ENCODE results near the gene PGLYRP3.

Gene PGLYRP3

DNA sequence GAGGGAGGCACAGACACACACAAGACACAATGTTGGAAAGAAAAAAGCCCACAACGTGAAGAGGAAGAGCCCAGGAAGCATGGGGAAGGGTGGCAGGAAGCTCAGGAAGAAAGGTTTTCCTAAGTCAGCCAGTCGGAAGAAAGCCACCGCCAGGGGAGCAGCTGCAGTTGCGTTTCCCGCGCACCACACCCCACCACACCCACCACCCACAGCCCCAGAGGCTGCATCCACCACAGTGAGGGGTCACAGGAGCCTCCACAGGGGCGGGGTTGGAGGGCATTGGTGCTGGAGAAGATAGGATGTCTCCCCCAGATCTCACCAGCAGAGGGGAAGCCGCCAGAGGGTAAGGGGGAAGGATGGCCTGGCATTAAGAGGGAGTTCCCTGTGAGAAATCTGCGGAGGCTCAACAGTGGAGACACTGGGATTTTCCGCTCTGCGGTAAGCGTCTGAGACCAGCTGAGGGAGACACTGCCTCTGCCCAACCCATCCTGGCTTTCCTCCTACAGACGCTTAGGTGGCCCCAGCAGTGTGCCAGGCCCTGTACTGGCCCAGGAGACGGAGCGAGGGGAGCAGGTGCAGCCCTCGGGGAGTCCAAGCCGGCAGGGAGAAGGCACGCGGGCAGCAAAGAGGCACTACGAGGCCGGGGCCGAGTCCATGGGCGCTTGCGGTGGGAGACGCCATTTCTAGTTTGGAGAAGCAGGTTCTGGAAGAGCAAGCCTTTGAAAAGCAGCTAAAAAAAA, 19.8 kb downstream of the PGLYRP3 start:
- ATAC-seq: no peak; the same call in 2 of the 3 replicates
- TF ChIP-seq OSR1 (CRISPR knock-in tag; IDR thresholded peaks at IDR 0.05): no peak
- TF ChIP-seq, protein P1, sequence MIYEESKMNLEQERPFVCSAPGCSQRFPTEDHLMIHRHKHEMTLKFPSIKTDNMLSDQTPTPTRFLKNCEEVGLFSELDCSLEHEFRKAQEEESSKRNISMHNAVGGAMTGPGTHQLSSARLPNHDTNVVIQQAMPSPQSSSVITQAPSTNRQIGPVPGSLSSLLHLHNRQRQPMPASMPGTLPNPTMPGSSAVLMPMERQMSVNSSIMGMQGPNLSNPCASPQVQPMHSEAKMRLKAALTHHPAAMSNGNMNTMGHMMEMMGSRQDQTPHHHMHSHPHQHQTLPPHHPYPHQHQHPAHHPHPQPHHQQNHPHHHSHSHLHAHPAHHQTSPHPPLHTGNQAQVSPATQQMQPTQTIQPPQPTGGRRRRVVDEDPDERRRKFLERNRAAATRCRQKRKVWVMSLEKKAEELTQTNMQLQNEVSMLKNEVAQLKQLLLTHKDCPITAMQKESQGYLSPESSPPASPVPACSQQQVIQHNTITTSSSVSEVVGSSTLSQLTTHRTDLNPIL (CRISPR knock-in tag; IDR thresholded peaks at IDR 0.05; ENCODE audit: low read depth): no peak
- no peak for TF ChIP-seq PPARA (CRISPR knock-in tag; IDR thresholded peaks at IDR 0.05; ENCODE audit: borderline replicate concordance)
- no peak for TF ChIP-seq ESRRG (CRISPR knock-in tag; IDR thresholded peaks at IDR 0.05)
- no peak for TF ChIP-seq RARB (CRISPR knock-in tag; IDR thresholded peaks at IDR 0.05)
- no peak for TF ChIP-seq ZNF8 (CRISPR knock-in tag; IDR thresholded peaks at IDR 0.05)
- TF ChIP-seq TOX (CRISPR knock-in tag; IDR thresholded peaks at IDR 0.05; ENCODE audit: borderline replicate concordance): no peak
- no peak for TF ChIP-seq TCF4 (CRISPR knock-in tag; IDR thresholded peaks at IDR 0.05; ENCODE audit: borderline replicate concordance)
- no peak for TF ChIP-seq ZNF70 (CRISPR knock-in tag; IDR thresholded peaks at IDR 0.05)
- TF ChIP-seq, protein P2, sequence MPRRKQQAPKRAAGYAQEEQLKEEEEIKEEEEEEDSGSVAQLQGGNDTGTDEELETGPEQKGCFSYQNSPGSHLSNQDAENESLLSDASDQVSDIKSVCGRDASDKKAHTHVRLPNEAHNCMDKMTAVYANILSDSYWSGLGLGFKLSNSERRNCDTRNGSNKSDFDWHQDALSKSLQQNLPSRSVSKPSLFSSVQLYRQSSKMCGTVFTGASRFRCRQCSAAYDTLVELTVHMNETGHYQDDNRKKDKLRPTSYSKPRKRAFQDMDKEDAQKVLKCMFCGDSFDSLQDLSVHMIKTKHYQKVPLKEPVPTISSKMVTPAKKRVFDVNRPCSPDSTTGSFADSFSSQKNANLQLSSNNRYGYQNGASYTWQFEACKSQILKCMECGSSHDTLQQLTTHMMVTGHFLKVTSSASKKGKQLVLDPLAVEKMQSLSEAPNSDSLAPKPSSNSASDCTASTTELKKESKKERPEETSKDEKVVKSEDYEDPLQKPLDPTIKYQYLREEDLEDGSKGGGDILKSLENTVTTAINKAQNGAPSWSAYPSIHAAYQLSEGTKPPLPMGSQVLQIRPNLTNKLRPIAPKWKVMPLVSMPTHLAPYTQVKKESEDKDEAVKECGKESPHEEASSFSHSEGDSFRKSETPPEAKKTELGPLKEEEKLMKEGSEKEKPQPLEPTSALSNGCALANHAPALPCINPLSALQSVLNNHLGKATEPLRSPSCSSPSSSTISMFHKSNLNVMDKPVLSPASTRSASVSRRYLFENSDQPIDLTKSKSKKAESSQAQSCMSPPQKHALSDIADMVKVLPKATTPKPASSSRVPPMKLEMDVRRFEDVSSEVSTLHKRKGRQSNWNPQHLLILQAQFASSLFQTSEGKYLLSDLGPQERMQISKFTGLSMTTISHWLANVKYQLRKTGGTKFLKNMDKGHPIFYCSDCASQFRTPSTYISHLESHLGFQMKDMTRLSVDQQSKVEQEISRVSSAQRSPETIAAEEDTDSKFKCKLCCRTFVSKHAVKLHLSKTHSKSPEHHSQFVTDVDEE (CRISPR knock-in tag; IDR thresholded peaks at IDR 0.05): no peak

DNA sequence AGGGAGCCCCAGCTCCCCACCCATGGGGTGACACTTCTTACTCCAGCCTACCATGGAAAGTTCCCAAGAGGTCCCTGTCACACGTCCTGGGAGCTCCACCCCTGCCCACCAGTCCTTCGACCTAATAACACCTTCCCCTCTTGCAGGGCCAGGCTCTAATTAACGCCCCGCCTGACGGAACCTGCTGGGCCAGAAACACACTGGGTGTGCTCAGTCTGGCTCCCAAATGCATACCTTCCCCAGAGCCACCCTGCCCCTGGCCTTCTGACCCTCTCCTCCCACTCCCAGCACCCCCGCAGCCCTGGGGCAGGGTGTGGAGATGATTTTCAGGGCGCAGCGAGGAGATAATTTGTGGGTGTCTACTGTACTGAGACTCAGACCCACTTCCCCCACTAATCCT, 20.6 kb downstream of the PGLYRP3 start:
- TF ChIP-seq OSR1 (CRISPR knock-in tag; IDR thresholded peaks at IDR 0.05): no peak
- TF ChIP-seq ZNF565 (CRISPR knock-in tag; conservative IDR thresholded peaks at IDR 0.05; ENCODE audit: low read depth): no peak
- no peak for TF ChIP-seq PPARA (CRISPR knock-in tag; IDR thresholded peaks at IDR 0.05; ENCODE audit: borderline replicate concordance)
- TF ChIP-seq ZC3H10 (CRISPR knock-in tag; IDR thresholded peaks at IDR 0.05): no peak
- TF ChIP-seq TCF4 (CRISPR knock-in tag; IDR thresholded peaks at IDR 0.05; ENCODE audit: borderline replicate concordance): no peak
- TF ChIP-seq RARB (CRISPR knock-in tag; IDR thresholded peaks at IDR 0.05): no peak
- no peak for TF ChIP-seq ESRRG (CRISPR knock-in tag; IDR thresholded peaks at IDR 0.05)
- no peak for TF ChIP-seq SNAI2 (CRISPR knock-in tag; IDR thresholded peaks at IDR 0.05)
- TF ChIP-seq, protein P3, sequence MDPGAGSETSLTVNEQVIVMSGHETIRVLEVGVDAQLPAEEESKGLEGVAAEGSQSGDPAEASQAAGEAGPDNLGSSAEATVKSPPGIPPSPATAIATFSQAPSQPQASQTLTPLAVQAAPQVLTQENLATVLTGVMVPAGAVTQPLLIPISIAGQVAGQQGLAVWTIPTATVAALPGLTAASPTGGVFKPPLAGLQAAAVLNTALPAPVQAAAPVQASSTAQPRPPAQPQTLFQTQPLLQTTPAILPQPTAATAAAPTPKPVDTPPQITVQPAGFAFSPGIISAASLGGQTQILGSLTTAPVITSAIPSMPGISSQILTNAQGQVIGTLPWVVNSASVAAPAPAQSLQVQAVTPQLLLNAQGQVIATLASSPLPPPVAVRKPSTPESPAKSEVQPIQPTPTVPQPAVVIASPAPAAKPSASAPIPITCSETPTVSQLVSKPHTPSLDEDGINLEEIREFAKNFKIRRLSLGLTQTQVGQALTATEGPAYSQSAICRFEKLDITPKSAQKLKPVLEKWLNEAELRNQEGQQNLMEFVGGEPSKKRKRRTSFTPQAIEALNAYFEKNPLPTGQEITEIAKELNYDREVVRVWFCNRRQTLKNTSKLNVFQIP (CRISPR knock-in tag; IDR thresholded peaks at IDR 0.05; ENCODE audit: borderline replicate concordance, low read depth): no peak
- no peak for TF ChIP-seq ISL1 (CRISPR knock-in tag; IDR thresholded peaks at IDR 0.05)
- TF ChIP-seq, protein P1 (CRISPR knock-in tag; IDR thresholded peaks at IDR 0.05; ENCODE audit: low read depth): no peak
- no peak for TF ChIP-seq CSDC2 (CRISPR knock-in tag; IDR thresholded peaks at IDR 0.05)
- TF ChIP-seq GLIS3 (CRISPR knock-in tag; IDR thresholded peaks at IDR 0.05): no peak
- TF ChIP-seq, protein P4, sequence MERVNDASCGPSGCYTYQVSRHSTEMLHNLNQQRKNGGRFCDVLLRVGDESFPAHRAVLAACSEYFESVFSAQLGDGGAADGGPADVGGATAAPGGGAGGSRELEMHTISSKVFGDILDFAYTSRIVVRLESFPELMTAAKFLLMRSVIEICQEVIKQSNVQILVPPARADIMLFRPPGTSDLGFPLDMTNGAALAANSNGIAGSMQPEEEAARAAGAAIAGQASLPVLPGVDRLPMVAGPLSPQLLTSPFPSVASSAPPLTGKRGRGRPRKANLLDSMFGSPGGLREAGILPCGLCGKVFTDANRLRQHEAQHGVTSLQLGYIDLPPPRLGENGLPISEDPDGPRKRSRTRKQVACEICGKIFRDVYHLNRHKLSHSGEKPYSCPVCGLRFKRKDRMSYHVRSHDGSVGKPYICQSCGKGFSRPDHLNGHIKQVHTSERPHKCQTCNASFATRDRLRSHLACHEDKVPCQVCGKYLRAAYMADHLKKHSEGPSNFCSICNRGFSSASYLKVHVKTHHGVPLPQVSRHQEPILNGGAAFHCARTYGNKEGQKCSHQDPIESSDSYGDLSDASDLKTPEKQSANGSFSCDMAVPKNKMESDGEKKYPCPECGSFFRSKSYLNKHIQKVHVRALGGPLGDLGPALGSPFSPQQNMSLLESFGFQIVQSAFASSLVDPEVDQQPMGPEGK (CRISPR knock-in tag; IDR thresholded peaks at IDR 0.05; ENCODE audit: borderline replicate concordance): no peak
- no peak for TF ChIP-seq ARNTL (CRISPR knock-in tag; IDR thresholded peaks at IDR 0.05; ENCODE audit: borderline replicate concordance, low read depth)
- TF ChIP-seq ZNF70 (CRISPR knock-in tag; IDR thresholded peaks at IDR 0.05): no peak
- TF ChIP-seq, protein P5, sequence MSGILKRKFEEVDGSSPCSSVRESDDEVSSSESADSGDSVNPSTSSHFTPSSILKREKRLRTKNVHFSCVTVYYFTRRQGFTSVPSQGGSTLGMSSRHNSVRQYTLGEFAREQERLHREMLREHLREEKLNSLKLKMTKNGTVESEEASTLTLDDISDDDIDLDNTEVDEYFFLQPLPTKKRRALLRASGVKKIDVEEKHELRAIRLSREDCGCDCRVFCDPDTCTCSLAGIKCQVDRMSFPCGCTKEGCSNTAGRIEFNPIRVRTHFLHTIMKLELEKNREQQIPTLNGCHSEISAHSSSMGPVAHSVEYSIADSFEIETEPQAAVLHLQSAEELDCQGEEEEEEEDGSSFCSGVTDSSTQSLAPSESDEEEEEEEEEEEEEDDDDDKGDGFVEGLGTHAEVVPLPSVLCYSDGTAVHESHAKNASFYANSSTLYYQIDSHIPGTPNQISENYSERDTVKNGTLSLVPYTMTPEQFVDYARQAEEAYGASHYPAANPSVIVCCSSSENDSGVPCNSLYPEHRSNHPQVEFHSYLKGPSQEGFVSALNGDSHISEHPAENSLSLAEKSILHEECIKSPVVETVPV (CRISPR knock-in tag; IDR thresholded peaks at IDR 0.05): no peak
- no peak for ATAC-seq
